GM10847 (cell line): ENCODE measurements around the gene AMBP.

Source experiments
- POLR2A ChIP-seq: IDR thresholded peaks from 2 replicates; pipeline ENCODE4 v1.6.1; 2011; ENCODE audit not compliant: insufficient read length; ENCODE audit errors: extremely low read depth

The AMBP gene

GRCh38 chr9:114055894-114056293 is 22.2 kb downstream of the AMBP start:
- TF ChIP-seq POLR2A = no peak

- no peak for TF ChIP-seq POLR2A
Observed at GRCh38 chr9:114055061-114055460, 23.0 kb downstream of the AMBP start.

- TF ChIP-seq POLR2A = no peak
Observed at GRCh38 chr9:114054191-114054690, 23.9 kb downstream of the AMBP start.

- no peak for TF ChIP-seq POLR2A
Observed at GRCh38 chr9:114053246-114054005, 24.7 kb downstream of the AMBP start.

GRCh38 chr9:114051706-114052105 is 26.4 kb downstream of the AMBP start:
- TF ChIP-seq POLR2A = no peak

GRCh38 chr9:114051281-114051680 is 26.8 kb downstream of the AMBP start:
- TF ChIP-seq POLR2A = no peak

- no peak for TF ChIP-seq POLR2A
Observed at GRCh38 chr9:114050646-114051045, 27.5 kb downstream of the AMBP start.

GRCh38 chr9:114050226-114050568 is 27.9 kb downstream of the AMBP start:
- TF ChIP-seq POLR2A = no peak

- no peak for TF ChIP-seq POLR2A
Observed at GRCh38 chr9:114049441-114050225, 28.5 kb downstream of the AMBP start.

- no peak for TF ChIP-seq POLR2A
Observed at GRCh38 chr9:114048533-114049415, 29.3 kb downstream of the AMBP start.

GRCh38 chr9:114047717-114048116 is 30.4 kb downstream of the AMBP start:
- TF ChIP-seq POLR2A = no peak

- TF ChIP-seq POLR2A = no peak
Observed at GRCh38 chr9:114046875-114047274, 31.2 kb downstream of the AMBP start.

GRCh38 chr9:114046237-114046755 is 31.8 kb downstream of the AMBP start:
- no peak for TF ChIP-seq POLR2A

GRCh38 chr9:114039484-114039883 is 38.6 kb downstream of the AMBP start:
- no peak for TF ChIP-seq POLR2A

- TF ChIP-seq POLR2A = no peak
Observed at GRCh38 chr9:114038724-114039313, 39.3 kb downstream of the AMBP start.
